GM18907 (cell line): ENCODE measurements around the gene RBM43.

ENCODE experiments used
- ATAC-seq: cut with Tn5 transposase; IDR thresholded peaks from one replicate; pipeline ENCODE4 v1.9.1; 2021; ENCODE audit warnings: mild to moderate bottlenecking, moderate library complexity; ENCODE audit not compliant: unreplicated experiment

Gene RBM43

GRCh38 chr2:151230627-151231140, 31.0 kb downstream of the RBM43 start:
- no peak for ATAC-seq

GRCh38 chr2:151228847-151229512, 32.7 kb downstream of the RBM43 start:
- ATAC-seq = no peak

GRCh38 chr2:151217343-151217742, 44.3 kb downstream of the RBM43 start:
- no peak for ATAC-seq

GRCh38 chr2:151207100-151207499, 54.6 kb downstream of the RBM43 start:
- ATAC-seq = no peak

GRCh38 chr2:151206446-151206968, 55.2 kb downstream of the RBM43 start:
- no peak for ATAC-seq

- ATAC-seq = no peak
These were observed 56.1 kb downstream of the RBM43 start for GRCh38 chr2:151205571-151205970.

GRCh38 chr2:151204756-151205155, 56.9 kb downstream of the RBM43 start:
- no peak for ATAC-seq

GRCh38 chr2:151200844-151201243, 60.8 kb downstream of the RBM43 start:
- ATAC-seq = no peak

GRCh38 chr2:151200277-151200676, 61.4 kb downstream of the RBM43 start:
- ATAC-seq = no peak

- no peak for ATAC-seq
These were observed 63.0 kb downstream of the RBM43 start for GRCh38 chr2:151198645-151199044.
